Ovary (tissue), 9 donors: ENCODE results near the gene SH3RF3. TPM values are rescaled to one million over a fixed set of nuclear protein-coding genes. Genes with fewer than 3 reads are reported as not detected.
A peak's percentile ranks its signal among the peaks of the same experiment; 100 is the strongest.

Experiments used
- DNase-seq, 5 donors: peaks; one replicate each; pipeline ENCODE4 v3.0.0-alpha.2; 2019 to 2020
- H3K27ac ChIP-seq, 2 donors: fragments of 200-600 bp; one replicate each; pipeline versions ENCODE4 v1.5.1 to v1.8.0; 2019 to 2022
- H3K27me3 ChIP-seq: fragments of 200-600 bp; one replicate; pipeline ENCODE4 v1.8.0; 2022
- H3K36me3 ChIP-seq: fragments of 200-600 bp; sonication (generic); one replicate; pipeline ENCODE4 v1.5.1; 2019
- H3K4me1 ChIP-seq: one replicate; pipeline ENCODE4 v1.8.1; 2013; ENCODE audit warnings: mild to moderate bottlenecking, moderate library complexity; ENCODE audit not compliant: insufficient read depth
- H3K4me3 ChIP-seq: fragments of 200-600 bp; sonication (generic); one replicate; pipeline ENCODE4 v1.5.1; 2017
- H3K9me3 ChIP-seq, 2 donors: fragments of 200-600 bp in 1 of 2; sonication (generic) in 1 of 2; one replicate each; pipeline versions ENCODE4 v1.5.1 to v1.8.1; 2013 to 2019; ENCODE audit warnings: mild to moderate bottlenecking in 1 of 2, moderate library complexity in 1 of 2
- EP300 ChIP-seq: sonication (generic); formaldehyde crosslinking; IDR thresholded peaks from one replicate; pipeline ENCODE4 v1.6.1; 2017; ENCODE audit warnings: antibody characterized with exemption
- POLR2A ChIP-seq: fragments of 450-650 bp; IDR thresholded peaks from one replicate; pipeline ENCODE4 v1.6.1; 2017; ENCODE audit warnings: antibody characterized with exemption, mild to moderate bottlenecking, moderate library complexity
- WGBS, 3 donors: extraction: QIAGEN DNeasy Blood & Tissue Kit in 1 of 3; methylation state at CpG; one replicate each; pipeline versions ENCODE4 v1.1.5 to v1.1.7; 2013 to 2017; 5-methylcytosine and 5-hydroxymethylcytosine counted together
- intact Hi-C, 4 donors: fragments of 100-400 bp; cut with DNase I; formaldehyde crosslinking; loops; one replicate each; pipeline versions ENCODE4 v1.11.0 to v1.15.1; 2022 to 2023
- polyA plus RNA-seq, 2 donors: library from polyadenylated mRNA; stranded (reverse); fragments of 200-250 nt in 1 of 2; fragments of 350-450 nt in 1 of 2; fragmentation: Illumina TruSeq in 1 of 2; extraction: RNeasy Lipid Tissue Mini Kit (QIAGEN cat#74804) in 1 of 2; gene quantifications; one replicate each; pipeline ENCODE4 v1.2.3, GENCODE V29; 2013 to 2014
- total RNA-seq, 7 donors: library from RNA; depleted of rRNA in 2 of 7; stranded (reverse); fragments of >200 nt in 2 of 7; fragmentation: NEBNext Ultra II Directional in 3 of 7; extraction: Animal tissue kit (Norgen Biotek cat#: 25700) in 3 of 7; gene quantifications; one replicate each; pipeline versions ENCODE4 v1.1.0 to v1.2.4, GENCODE V29; 2016 to 2023
- TF ChIP-seq, protein P1 (sequence below), 3 donors: fragments of 450-650 bp in 2 of 3; fragments of 200-600 bp in 1 of 3; IDR thresholded peaks; one replicate each; pipeline versions ENCODE4 v1.5.1 to v1.8.0; 2016 to 2022; ENCODE audit warnings: antibody characterized with exemption in 3 of 3, mild to moderate bottlenecking in 1 of 3
- donor health status: DM: no; HTN: no; CAD: no; lungs with moderate emphysema.
- donor health status: DM: no; HTN: no; CAD: no.
- donor health status: Bipolar disorder and iron deficiency.
- donor health status: DM: yes; HTN: yes; CAD: no.
- donor health status: DM: no; HTN: no; CAD: no.
- donor health status: DM: yes; HTN: yes; CAD: no.

SH3RF3 gene
- total and polyA plus RNA-seq, 9 donors = 2.7 to 10.1 (median 4.5) TPM

DNA sequence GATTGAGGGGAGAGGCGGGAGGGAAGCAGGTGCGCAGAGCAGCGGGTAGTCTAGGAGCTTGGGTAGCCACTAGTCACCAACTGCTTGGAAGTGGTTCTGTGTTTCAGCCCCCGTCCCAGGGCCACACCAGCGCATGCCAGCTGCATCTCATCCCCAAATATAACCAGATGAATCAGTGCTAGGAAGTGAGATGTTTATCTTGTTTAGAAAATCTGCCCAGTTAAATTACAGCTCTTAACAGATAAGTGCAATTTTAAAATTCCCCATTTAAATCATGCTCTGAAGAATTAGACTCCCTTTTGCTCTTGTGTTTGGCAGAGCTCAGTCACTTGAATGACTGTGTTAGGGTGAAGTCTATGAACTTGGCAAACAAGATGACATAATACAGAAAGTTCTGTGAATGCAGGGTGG, 291.0 kb downstream of the SH3RF3 start:
- WGBS, 3 donors = 91 to 94% (median 93%) methylated on average over 5 of the region's 5 CpGs

DNA sequence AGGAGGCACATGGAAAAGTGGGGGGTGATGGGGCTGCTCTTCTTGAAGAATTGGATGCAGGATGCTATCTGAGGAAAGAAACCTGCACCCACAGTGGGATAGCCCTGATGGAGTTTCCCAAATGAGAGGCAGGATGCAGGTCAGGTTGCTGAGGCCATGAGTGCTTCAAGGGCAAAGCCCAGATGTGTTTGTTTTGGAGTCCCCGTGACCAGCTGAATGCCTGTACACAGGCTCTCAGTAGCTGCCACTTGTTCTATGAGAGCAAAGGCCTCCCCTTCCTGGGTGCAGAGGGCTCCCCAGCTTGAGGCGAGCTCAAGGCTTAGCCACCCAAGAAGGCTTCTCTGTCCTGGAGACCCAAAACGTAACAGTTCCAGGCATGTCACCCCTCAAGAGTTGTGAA, 292.1 kb downstream of the SH3RF3 start:
- H3K4me3 ChIP-seq = no peak overlapping the region
- H3K27me3 ChIP-seq = no peaks in the 10 kb centered on the region
- no peaks in the 10 kb centered on the region for H3K36me3 ChIP-seq
- no peaks in the 10 kb centered on the region for H3K9me3 ChIP-seq
- 93 to 94% (median 93%) methylated on average over 3 of the region's 3 CpGs for WGBS, 3 donors
- H3K4me1 ChIP-seq = no peaks in the 10 kb centered on the region
- DNase-seq = peak in 1 of 5 donors; percentile 1
- intact Hi-C loops = no loop called here
- TF ChIP-seq EP300 (no peak), POLR2A (no peak)
- TF ChIP-seq, protein P1, sequence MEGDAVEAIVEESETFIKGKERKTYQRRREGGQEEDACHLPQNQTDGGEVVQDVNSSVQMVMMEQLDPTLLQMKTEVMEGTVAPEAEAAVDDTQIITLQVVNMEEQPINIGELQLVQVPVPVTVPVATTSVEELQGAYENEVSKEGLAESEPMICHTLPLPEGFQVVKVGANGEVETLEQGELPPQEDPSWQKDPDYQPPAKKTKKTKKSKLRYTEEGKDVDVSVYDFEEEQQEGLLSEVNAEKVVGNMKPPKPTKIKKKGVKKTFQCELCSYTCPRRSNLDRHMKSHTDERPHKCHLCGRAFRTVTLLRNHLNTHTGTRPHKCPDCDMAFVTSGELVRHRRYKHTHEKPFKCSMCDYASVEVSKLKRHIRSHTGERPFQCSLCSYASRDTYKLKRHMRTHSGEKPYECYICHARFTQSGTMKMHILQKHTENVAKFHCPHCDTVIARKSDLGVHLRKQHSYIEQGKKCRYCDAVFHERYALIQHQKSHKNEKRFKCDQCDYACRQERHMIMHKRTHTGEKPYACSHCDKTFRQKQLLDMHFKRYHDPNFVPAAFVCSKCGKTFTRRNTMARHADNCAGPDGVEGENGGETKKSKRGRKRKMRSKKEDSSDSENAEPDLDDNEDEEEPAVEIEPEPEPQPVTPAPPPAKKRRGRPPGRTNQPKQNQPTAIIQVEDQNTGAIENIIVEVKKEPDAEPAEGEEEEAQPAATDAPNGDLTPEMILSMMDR (IDR thresholded peaks at IDR 0.05) = no peak
- no peak overlapping the region for H3K27ac ChIP-seq

More for the DNA sequence above, 291.0 kb downstream of the SH3RF3 start:
- H3K4me1 ChIP-seq = no peaks in the 10 kb centered on the region
- H3K27me3 ChIP-seq = no peaks in the 10 kb centered on the region
- H3K27ac ChIP-seq = no peak overlapping the region
- DNase-seq = peak in 1 of 5 donors; percentile 6
- TF ChIP-seq, protein P1 (IDR thresholded peaks at IDR 0.05) = no peak
- no peak for TF ChIP-seq POLR2A
- no peak for TF ChIP-seq EP300
- H3K9me3 ChIP-seq = no peaks in the 10 kb centered on the region
- H3K36me3 ChIP-seq = no peaks in the 10 kb centered on the region
- no peak overlapping the region for H3K4me3 ChIP-seq
- intact Hi-C loops = no loop called here

DNA sequence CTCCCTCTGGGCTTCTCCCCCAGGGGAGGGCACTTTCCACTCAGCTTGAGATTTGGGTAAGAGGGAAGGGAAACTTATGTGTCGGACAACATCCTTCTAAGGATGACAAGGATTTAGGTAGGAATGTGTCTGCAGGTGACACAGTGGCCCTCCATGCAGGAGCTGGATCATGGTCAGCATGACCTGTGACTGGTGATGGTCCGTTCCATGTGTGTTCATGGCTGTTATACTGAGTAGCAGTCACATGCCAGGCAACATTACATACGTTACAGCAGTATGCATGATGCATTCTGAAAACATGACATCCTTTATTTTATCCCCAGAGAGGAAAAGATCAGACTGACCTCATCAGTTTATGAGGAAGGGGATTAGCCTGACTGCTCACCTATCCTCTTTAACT, 292.6 kb downstream of the SH3RF3 start:
- H3K4me3 ChIP-seq = no peak overlapping the region
- intact Hi-C loops = no loop called here
- 96 to 98% (median 97%) methylated on average over 3 of the region's 3 CpGs for WGBS, 3 donors
- TF ChIP-seq, protein P1 (IDR thresholded peaks at IDR 0.05) = no peak
- TF ChIP-seq POLR2A = no peak
- TF ChIP-seq EP300 = no peak
- H3K36me3 ChIP-seq = no peaks in the 10 kb centered on the region
- H3K27ac ChIP-seq = no peak overlapping the region
- H3K4me1 ChIP-seq = no peaks in the 10 kb centered on the region
- H3K27me3 ChIP-seq = no peaks in the 10 kb centered on the region
- H3K9me3 ChIP-seq = no peaks in the 10 kb centered on the region
- peak in 1 of 5 donors; percentile 0 for DNase-seq

DNA sequence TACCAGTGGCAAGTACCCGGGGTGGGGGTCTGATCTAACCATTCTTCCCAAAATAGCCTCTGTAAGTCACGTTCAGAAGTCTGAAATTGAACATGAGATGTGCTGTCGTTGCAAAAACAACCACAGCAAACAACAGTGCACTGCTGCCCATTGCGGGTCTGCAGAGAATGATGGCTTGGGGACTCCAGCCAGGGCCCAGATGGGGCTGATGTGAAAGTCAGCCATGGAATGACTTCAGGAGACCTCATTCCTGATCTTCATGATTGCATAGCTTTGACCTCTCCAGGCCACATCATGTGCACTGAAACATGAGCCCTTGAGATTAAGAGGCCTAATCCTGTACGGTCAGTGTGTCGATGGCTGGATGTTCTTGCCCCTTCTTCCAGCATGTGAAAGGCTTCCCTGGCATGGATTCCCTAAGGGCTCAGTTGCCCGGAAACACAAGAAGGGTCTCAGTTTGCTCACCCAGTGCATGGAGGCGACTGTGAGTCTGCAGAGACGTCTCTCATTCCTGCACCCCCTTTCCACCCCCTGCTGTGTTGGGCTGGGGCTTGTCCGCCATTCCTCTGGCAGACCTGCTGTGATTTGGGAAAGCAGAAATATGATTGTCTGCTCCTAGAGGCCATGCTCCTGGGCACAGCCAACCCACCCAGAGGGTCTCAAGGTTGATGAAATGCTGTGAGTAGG, 293.2 kb downstream of the SH3RF3 start:
- intact Hi-C loops = no loop called here
- H3K27me3 ChIP-seq = no peaks in the 10 kb centered on the region
- H3K4me1 ChIP-seq = no peaks in the 10 kb centered on the region
- peak in 1 of 5 donors; percentile 4 for DNase-seq
- H3K9me3 ChIP-seq = no peaks in the 10 kb centered on the region
- H3K27ac ChIP-seq = no peak overlapping the region
- TF ChIP-seq, protein P1 (IDR thresholded peaks at IDR 0.05) = no peak
- TF ChIP-seq EP300 (no peak), POLR2A (no peak)
- 92 to 94% (median 93%) methylated on average over 10 of the region's 10 CpGs for WGBS, 3 donors
- no peak overlapping the region for H3K4me3 ChIP-seq
- no peaks in the 10 kb centered on the region for H3K36me3 ChIP-seq
